ENCODE results near the gene SHB.

SHB gene

DNA sequence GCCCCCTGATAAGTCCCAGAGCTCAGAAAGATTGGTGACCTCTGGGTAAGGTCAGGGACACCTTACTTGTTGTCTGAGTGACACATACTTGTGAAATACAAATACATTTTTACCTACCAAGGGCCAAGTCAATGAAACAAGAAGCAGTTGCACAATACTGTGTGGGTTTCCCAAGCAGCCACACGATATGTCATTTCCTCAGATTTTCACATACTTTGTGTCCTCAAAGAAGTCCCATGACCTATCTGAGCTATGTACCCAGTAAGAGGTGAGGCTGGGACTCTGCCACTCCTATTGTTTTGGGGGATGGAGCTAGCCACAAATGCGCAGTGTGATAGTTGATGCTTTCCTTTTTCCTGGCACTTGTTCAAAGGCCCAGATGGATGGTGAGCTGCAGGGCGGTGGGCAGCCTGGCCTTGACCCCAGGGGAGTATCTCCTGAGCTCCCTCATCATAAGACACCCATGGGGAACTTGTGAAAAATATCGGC lies 160.3 kb downstream of the SHB start:
- Histone ChIP-seq H3K27ac (ENCODE audit: low read depth, low read length) (no peak overlapping the region), H3K4me2 (ENCODE audit: low read depth, low read length, poor library complexity, severe bottlenecking) (no peak overlapping the region), H2AFZ (ENCODE audit: low read depth, low read length, severe bottlenecking) (no peak overlapping the region), H3K36me3 (ENCODE audit: low read length) (no peaks in the 10 kb centered on the region), H3K9me3 (ENCODE audit: insufficient read depth, low read length) (no peaks in the 10 kb centered on the region), H3K9me2 (replicated peaks; ENCODE audit: insufficient read depth, low read length) (no peaks in the 10 kb centered on the region), H4K20me1 (ENCODE audit: low read depth, low read length) (no peaks in the 10 kb centered on the region), H3F3A (ENCODE audit: insufficient read depth) (no peaks in the 10 kb centered on the region), H3K79me2 (ENCODE audit: insufficient read depth, low read length) (no peaks in the 10 kb centered on the region), H3K27me3 (ENCODE audit: low read length) (no peaks in the 10 kb centered on the region), H3K4me3 (ENCODE audit: insufficient read depth, low read length, poor library complexity, severe bottlenecking) (no peak overlapping the region), H3K9ac (ENCODE audit: low read length) (no peak overlapping the region)
- TF ChIP-seq CTCF (IDR thresholded peaks at IDR 0.05; ENCODE audit: insufficient read depth, low read length, poor library complexity, severe bottlenecking) (no peak), EZH2phosphoT487 (conservative IDR thresholded peaks at IDR 0.05; ENCODE audit: low read length) (no peak)

DNA sequence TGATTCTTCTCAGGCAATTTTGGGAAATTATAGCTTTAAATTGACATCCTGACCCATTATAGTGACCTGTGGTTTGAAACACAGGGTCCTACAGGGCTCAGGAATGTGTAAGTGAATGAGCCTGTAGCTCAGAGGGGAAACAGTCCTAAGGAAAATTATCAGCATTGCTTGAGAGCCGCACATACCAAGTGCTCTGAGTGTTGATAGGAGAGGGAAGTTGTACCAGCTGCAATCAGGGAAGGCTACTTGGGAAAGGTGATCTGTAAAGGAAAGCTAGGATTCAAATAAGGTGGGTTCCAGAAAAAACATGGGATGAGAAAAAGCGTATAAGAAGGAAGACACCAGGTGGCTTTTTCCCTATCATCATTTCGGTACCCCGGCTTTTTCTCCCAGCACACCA lies 160.7 kb downstream of the SHB start:
- H3K27ac ChIP-seq (ENCODE audit: low read depth, low read length): no peak overlapping the region
- H3K27me3 ChIP-seq (ENCODE audit: low read length): no peaks in the 10 kb centered on the region
- no peak overlapping the region for H3K9ac ChIP-seq (ENCODE audit: low read length)
- no peaks in the 10 kb centered on the region for H4K20me1 ChIP-seq (ENCODE audit: low read depth, low read length)
- peaks cover 3% of the 10 kb centered on the region for H3K79me2 ChIP-seq (ENCODE audit: insufficient read depth, low read length)
- no peak overlapping the region for H3K4me2 ChIP-seq (ENCODE audit: low read depth, low read length, poor library complexity, severe bottlenecking)
- H2AFZ ChIP-seq (ENCODE audit: low read depth, low read length, severe bottlenecking): no peak overlapping the region
- no peak for TF ChIP-seq CTCF (IDR thresholded peaks at IDR 0.05; ENCODE audit: insufficient read depth, low read length, poor library complexity, severe bottlenecking)
- TF ChIP-seq EZH2phosphoT487 (conservative IDR thresholded peaks at IDR 0.05; ENCODE audit: low read length): no peak
- H3K36me3 ChIP-seq (ENCODE audit: low read length): no peaks in the 10 kb centered on the region
- no peaks in the 10 kb centered on the region for H3F3A ChIP-seq (ENCODE audit: insufficient read depth)
- H3K9me3 ChIP-seq (ENCODE audit: insufficient read depth, low read length): no peaks in the 10 kb centered on the region
- no peaks in the 10 kb centered on the region for H3K9me2 ChIP-seq (replicated peaks; ENCODE audit: insufficient read depth, low read length)
- H3K4me3 ChIP-seq (ENCODE audit: insufficient read depth, low read length, poor library complexity, severe bottlenecking): no peak overlapping the region

DNA sequence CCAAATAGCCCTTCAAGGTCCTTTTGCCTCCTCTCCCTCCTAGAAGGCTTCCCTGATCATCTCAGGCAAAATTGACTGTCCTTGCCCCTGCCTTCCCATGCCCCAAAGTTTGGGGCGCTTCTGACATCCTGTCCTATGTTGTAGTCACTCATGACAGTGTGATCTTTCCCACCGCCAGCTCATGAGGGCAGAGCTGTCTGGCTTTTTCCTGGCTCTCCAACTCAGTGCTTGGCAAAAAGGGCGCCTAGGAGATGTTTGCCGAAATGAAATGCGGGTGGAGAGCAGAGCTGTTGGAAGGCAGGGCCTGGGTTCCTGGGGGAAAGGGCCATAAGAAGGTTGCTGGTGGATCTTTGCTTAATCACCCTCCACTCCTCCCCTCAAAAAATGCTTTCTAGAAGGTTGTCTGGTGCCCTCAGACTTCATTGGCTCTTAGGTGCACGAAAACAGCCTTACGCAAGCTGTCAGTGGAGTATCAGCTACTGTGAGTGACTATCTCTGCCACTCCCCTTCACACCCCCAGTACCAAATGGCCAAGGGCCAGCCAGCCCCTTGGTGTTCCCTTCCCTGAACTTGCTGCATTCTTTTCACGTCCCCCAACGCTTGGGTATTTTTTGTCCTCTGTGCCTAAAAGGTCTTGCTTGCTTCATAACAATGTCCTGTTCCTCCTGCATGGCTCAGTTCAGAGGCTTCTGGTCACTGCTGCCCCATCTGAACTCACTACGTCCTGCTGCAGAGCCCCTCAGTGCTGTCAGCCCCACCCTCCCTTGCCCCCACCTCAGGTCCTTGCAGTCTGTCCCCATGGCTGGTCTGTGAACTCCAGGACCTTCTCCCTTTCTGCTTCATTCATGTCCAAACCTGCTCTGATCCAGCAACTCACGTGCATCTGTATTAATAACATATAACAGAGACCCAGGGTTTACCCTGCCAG lies 162.5 kb downstream of the SHB start:
- Histone ChIP-seq H3K27ac (ENCODE audit: low read depth, low read length) (no peak overlapping the region), H3K27me3 (ENCODE audit: low read length) (no peaks in the 10 kb centered on the region), H3K9me2 (replicated peaks; ENCODE audit: insufficient read depth, low read length) (no peaks in the 10 kb centered on the region), H3K9ac (ENCODE audit: low read length) (no peak overlapping the region), H2AFZ (ENCODE audit: low read depth, low read length, severe bottlenecking) (no peak overlapping the region), H3K36me3 (ENCODE audit: low read length) (no peaks in the 10 kb centered on the region), H3K79me2 (ENCODE audit: insufficient read depth, low read length) (peaks cover 20% of the 10 kb centered on the region), H3K4me3 (ENCODE audit: insufficient read depth, low read length, poor library complexity, severe bottlenecking) (no peak overlapping the region), H4K20me1 (ENCODE audit: low read depth, low read length) (no peaks in the 10 kb centered on the region), H3F3A (ENCODE audit: insufficient read depth) (no peaks in the 10 kb centered on the region), H3K4me2 (ENCODE audit: low read depth, low read length, poor library complexity, severe bottlenecking) (no peak overlapping the region), H3K9me3 (ENCODE audit: insufficient read depth, low read length) (no peaks in the 10 kb centered on the region)
- no peak for TF ChIP-seq EZH2phosphoT487 (conservative IDR thresholded peaks at IDR 0.05; ENCODE audit: low read length)
- no peak for TF ChIP-seq CTCF (IDR thresholded peaks at IDR 0.05; ENCODE audit: insufficient read depth, low read length, poor library complexity, severe bottlenecking)
